SK-N-SH (cell line): Measurements from ENCODE around the gene UCHL3. TPM values are rescaled to one million over a fixed set of nuclear protein-coding genes. Genes with fewer than 3 reads are reported as not detected.

Experiments used
- CTCF ChIA-PET: fragments of 300-600, 350-600 bp; formaldehyde crosslinking; extraction: SDS; loops from one replicate; lab custom pipeline; 2021; lab: Yijun Ruan, JAX
- POLR2A ChIA-PET: fragments of 350-600 bp; sonication (Branson Sonifier 250); formaldehyde crosslinking; extraction: SDS; loops from one replicate; lab custom pipeline; 2020; ENCODE audit warnings: antibody characterized with exemption, inconsistent platforms; lab: Yijun Ruan, JAX
- DNase-seq: peaks from one replicate; pipeline ENCODE4 v3.0.0; 2012
- H2AFZ ChIP-seq: fragments of 200-600 bp; sonication (generic); 2 replicates; pipeline ENCODE4 v1.8.1; 2016; ENCODE audit warnings: antibody characterized with exemption, mild to moderate bottlenecking, low read depth
- H3F3A ChIP-seq: fragments of 200-600 bp; sonication (generic); replicated peaks from 2 replicates; pipeline ENCODE3; 2016; ENCODE audit warnings: antibody characterized with exemption, mild to moderate bottlenecking; ENCODE audit not compliant: insufficient read depth
- H3K27ac ChIP-seq, 2 experiments: fragments of 200-500 bp in 1 of 2; fragments of 200-600 bp in 1 of 2; sonication (Bioruptor generic) in 1 of 2; sonication (generic), shearing (Covaris generic) in 1 of 2; 2 replicates each; pipeline versions ENCODE4 v1.5.1 to v1.6.1; 2014 to 2016; ENCODE audit warnings: low read depth in 2 of 2, inconsistent platforms in 1 of 2, low read length in 1 of 2, mild to moderate bottlenecking in 1 of 2, mixed read lengths in 1 of 2
- H3K27me3 ChIP-seq: fragments of 200-600 bp; sonication (generic), shearing (Covaris generic); 2 replicates; pipeline ENCODE4 v1.6.1; 2016; ENCODE audit warnings: mixed run types; ENCODE audit not compliant: insufficient read depth
- H3K36me3 ChIP-seq, 2 experiments: fragments of 200-500 bp in 1 of 2; fragments of 200-600 bp in 1 of 2; sonication (Bioruptor generic) in 1 of 2; sonication (generic) in 1 of 2; replicated peaks in 1 of 2; 2 replicates each; pipeline versions ENCODE3 to v1.5.1; 2014 to 2016; ENCODE audit warnings: low read length in 1 of 2, mild to moderate bottlenecking in 1 of 2; ENCODE audit not compliant: insufficient read depth in 2 of 2, control insufficient read depth in 1 of 2
- H3K4me1 ChIP-seq, 2 experiments: fragments of 200-500 bp in 1 of 2; fragments of 200-600 bp in 1 of 2; sonication (Bioruptor generic) in 1 of 2; sonication (generic), shearing (Covaris generic) in 1 of 2; 2 replicates each; pipeline versions ENCODE4 v1.5.1 to v1.6.1; 2014 to 2016; ENCODE audit warnings: low read depth in 1 of 2, low read length in 1 of 2, mixed run types in 1 of 2; ENCODE audit not compliant: insufficient read depth in 2 of 2, control insufficient read depth in 1 of 2
- H3K4me2 ChIP-seq: fragments of 200-600 bp; sonication (generic), shearing (Covaris generic); 2 replicates; pipeline ENCODE4 v1.6.1; 2017; ENCODE audit warnings: mixed run types
- H3K4me3 ChIP-seq, 2 experiments: fragments of 200-500 bp in 1 of 2; fragments of 200-600 bp in 1 of 2; sonication (Bioruptor generic) in 1 of 2; sonication (generic), shearing (Covaris generic) in 1 of 2; 2 replicates each; pipeline versions ENCODE4 v1.5.1 to v1.8.1; 2014 to 2016; ENCODE audit warnings: low read depth in 2 of 2, inconsistent platforms in 1 of 2, low read length in 1 of 2, mild to moderate bottlenecking in 1 of 2, mixed read lengths in 1 of 2, moderate library complexity in 1 of 2
- H3K79me2 ChIP-seq: fragments of 200-600 bp; sonication (generic); 2 replicates; pipeline ENCODE4 v1.8.1; 2017; ENCODE audit warnings: mild to moderate bottlenecking; ENCODE audit not compliant: insufficient read depth
- H3K9ac ChIP-seq: fragments of 200-600 bp; sonication (generic); 2 replicates; pipeline ENCODE4 v1.6.1; 2017; ENCODE audit warnings: mixed run types
- H3K9me2 ChIP-seq: fragments of 200-600 bp; sonication (generic); 2 replicates; pipeline ENCODE4 v1.6.1; 2017; ENCODE audit warnings: mixed run types
- H3K9me3 ChIP-seq: fragments of 200-600 bp; sonication (generic); 2 replicates; pipeline ENCODE4 v1.6.1; 2017; ENCODE audit warnings: mixed run types, mild to moderate bottlenecking, moderate library complexity
- H4K20me1 ChIP-seq: fragments of 200-600 bp; sonication (generic); 2 replicates; pipeline ENCODE4 v1.6.1; 2017; ENCODE audit warnings: mild to moderate bottlenecking, mixed run types; ENCODE audit not compliant: insufficient read depth
- CHD2 ChIP-seq: fragments of 150-350 bp; IDR thresholded peaks from 2 replicates; pipeline ENCODE4 v1.6.1; 2018; ENCODE audit warnings: low read length; ENCODE audit not compliant: partially characterized antibody
- ELF1 ChIP-seq: IDR thresholded peaks from 2 replicates; pipeline ENCODE4 v1.4.0; 2012
- GABPA ChIP-seq: IDR thresholded peaks from 2 replicates; pipeline ENCODE4 v1.4.0; 2012; ENCODE audit warnings: low read depth, mild to moderate bottlenecking
- GATA2 ChIP-seq: sonication (generic); formaldehyde crosslinking; IDR thresholded peaks from 2 replicates; pipeline ENCODE4 v1.5.0; 2020; ENCODE audit warnings: mild to moderate bottlenecking, missing genetic modification reagents
- IRF3 ChIP-seq: fragments of 150-350 bp; IDR thresholded peaks from 2 replicates; pipeline ENCODE4 v1.6.1; 2016; ENCODE audit warnings: mild to moderate bottlenecking, low read depth, low read length
- JUND ChIP-seq: IDR thresholded peaks from 2 replicates; pipeline ENCODE4 v1.4.0; 2012
- MAX ChIP-seq: IDR thresholded peaks from 2 replicates; pipeline ENCODE4 v1.4.0; 2012; ENCODE audit warnings: low read depth
- MEF2A ChIP-seq: IDR thresholded peaks from 2 replicates; pipeline ENCODE4 v1.4.0; 2012; ENCODE audit warnings: low read depth, borderline replicate concordance
- MXI1 ChIP-seq: IDR thresholded peaks from 2 replicates; pipeline ENCODE4 v1.6.1; 2012; ENCODE audit warnings: mild to moderate bottlenecking, low read depth, low read length, improper control_type of control experiment
- NFIC ChIP-seq: IDR thresholded peaks from 2 replicates; pipeline ENCODE4 v1.4.0; 2012; ENCODE audit warnings: borderline replicate concordance
- NRF1 ChIP-seq: IDR thresholded peaks from 2 replicates; pipeline ENCODE4 v1.6.1; 2012; ENCODE audit warnings: low read depth, mild to moderate bottlenecking, low read length
- PBX3 ChIP-seq: IDR thresholded peaks from 2 replicates; pipeline ENCODE4; 2012
- POLR2AphosphoS5 ChIP-seq: IDR thresholded peaks from 2 replicates; pipeline ENCODE4 v1.6.1; 2012; ENCODE audit warnings: low read depth, low read length
- RAD21 ChIP-seq: IDR thresholded peaks from 2 replicates; pipeline ENCODE4 v1.6.1; 2012; ENCODE audit warnings: mild to moderate bottlenecking, low read length
- RCOR1 ChIP-seq: fragments of 150-350 bp; IDR thresholded peaks from 2 replicates; pipeline ENCODE4 v1.6.1; 2017; ENCODE audit warnings: antibody characterized with exemption, low read length
- TEAD4 ChIP-seq: IDR thresholded peaks from 2 replicates; pipeline ENCODE4 v1.4.0; 2012; ENCODE audit warnings: mild to moderate bottlenecking, borderline replicate concordance; ENCODE audit not compliant: insufficient read depth
- USF1 ChIP-seq: IDR thresholded peaks from 2 replicates; pipeline ENCODE4 v1.4.0; 2012; ENCODE audit warnings: low read depth, borderline replicate concordance
- YY1 ChIP-seq: IDR thresholded peaks from 2 replicates; pipeline ENCODE4 v1.4.0; 2012; ENCODE audit warnings: low read depth, mild to moderate bottlenecking
- ZBTB33 ChIP-seq: IDR thresholded peaks from 2 replicates; pipeline ENCODE4 v1.4.0; 2012; ENCODE audit warnings: low read depth, borderline replicate concordance
- whole genome bisulfite sequencing: methylation state at CpG from one replicate; pipeline ENCODE4 v1.1.6; 2017; ENCODE audit warnings: low lambda C conversion rate; 5-methylcytosine and 5-hydroxymethylcytosine counted together
- polyA plus RNA-seq, 3 experiments: library from polyadenylated mRNA; depleted of rRNA; stranded (reverse); fragments of >200 nt; gene quantifications; 2 replicates each; pipeline ENCODE4 v1.2.3, GENCODE V29; 2012

UCHL3 gene
- polyA plus RNA-seq, 1 of the 3 experiments (the other 2 are of a cell fraction) = 28.8 TPM

GRCh38 chr13:75652726-75653125 lies 103.1 kb downstream of the UCHL3 start:
- no peak for DNase-seq
- Histone ChIP-seq H3F3A (peaks cover 58% of the 10 kb centered on the region), H3K9ac (no peak overlapping the region), H3K27ac (peak overlapping the region in 1 of 2 experiments; percentile 13; a peak in 2 of 4 replicates), H3K9me3 (no peaks in the 10 kb centered on the region), H4K20me1 (peaks cover 99% of the 10 kb centered on the region), H3K79me2 (peaks cover 100% of the 10 kb centered on the region), H3K9me2 (no peaks in the 10 kb centered on the region), H3K27me3 (no peaks in the 10 kb centered on the region), H3K4me3 (no peak overlapping the region), H3K4me1 (peaks cover 0 to 40% of the 10 kb centered on the region in 2 experiments; a peak in 2 of 4 replicates), H3K4me2 (peak overlapping the region; percentile 31; the same call in 1 of the 2 replicates), H2AFZ (no peak overlapping the region), H3K36me3 (peaks cover 18 to 67% of the 10 kb centered on the region in 2 experiments)
- ChIA-PET POLR2A (no interaction called here), CTCF (no interaction called here)
- WGBS = 92% methylated on average over 2 of the region's 2 CpGs
- TF ChIP-seq ZBTB33 (no peak), MAX (no peak), USF1 (no peak), RAD21 (no peak), YY1 (no peak), TEAD4 (no peak), CHD2 (no peak), RCOR1 (no peak), NFIC (no peak), GABPA (no peak), ELF1 (no peak), NRF1 (no peak), PBX3 (no peak), JUND (no peak), MXI1 (no peak), POLR2AphosphoS5 (no peak), IRF3 (no peak), GATA2 (no peak), MEF2A (no peak)

Other genes starting within 250 kb of the UCHL3 start
- 8.8 and 10.4 TPM in 2 replicates for gene TBC1D4, start 67.6 kb upstream of the UCHL3 start, polyA plus RNA-seq (2012; rRNA removed)
- 73.7 and 76.9 TPM in 2 replicates for gene COMMD6, start 11.9 kb upstream of the UCHL3 start, polyA plus RNA-seq (2012; rRNA removed)
- gene LMO7, start 86.5 kb downstream of the UCHL3 start, polyA plus RNA-seq (2012; rRNA removed) = 83.6 and 94.9 TPM in 2 replicates